ENCODE results near the gene RCN1. TPM values are rescaled to one million over a fixed set of nuclear protein-coding genes. Genes with fewer than 3 reads are reported as not detected.

Gene RCN1
- total RNA-seq, 2 donors from 2014 or later, result 88.5 to 91.6 TPM

DNA sequence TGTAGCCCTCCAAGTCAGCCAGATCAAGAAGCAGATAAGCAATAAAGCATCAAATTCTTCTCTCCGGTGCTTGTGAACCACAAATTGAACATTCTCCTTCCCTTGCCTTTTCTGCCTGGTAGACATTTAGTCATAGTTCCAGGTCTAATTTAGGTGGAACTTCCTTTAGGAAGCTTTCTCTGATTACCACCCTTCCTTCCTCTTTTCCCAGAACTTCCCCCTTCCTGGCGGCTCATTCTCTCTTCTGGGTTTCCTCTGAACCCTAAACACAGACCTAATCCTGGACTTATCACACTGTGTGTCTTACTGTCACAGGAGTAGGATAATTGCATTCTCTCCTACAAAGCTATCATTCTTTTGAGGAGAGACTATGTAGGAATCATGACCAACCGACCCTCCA is 61.9 kb downstream of the RCN1 start:
- Histone ChIP-seq H3K36me3 (no peaks in the 10 kb centered on the region), H3K27me3 (replicated peaks; ENCODE audit: insufficient read depth) (no peaks in the 10 kb centered on the region), H3K27ac (no peak overlapping the region), H3K4me1 (ENCODE audit: control insufficient read depth in 1 of 2, low read depth in 2 of 2) (no peaks in the 10 kb centered on the region), H3K4me3 (no peak overlapping the region), H3K9me3 (no peaks in the 10 kb centered on the region)
- no peak for ATAC-seq (ENCODE audit: insufficient number of reproducible peaks, low FRiP score, low read depth)
- TF ChIP-seq, protein P1, sequence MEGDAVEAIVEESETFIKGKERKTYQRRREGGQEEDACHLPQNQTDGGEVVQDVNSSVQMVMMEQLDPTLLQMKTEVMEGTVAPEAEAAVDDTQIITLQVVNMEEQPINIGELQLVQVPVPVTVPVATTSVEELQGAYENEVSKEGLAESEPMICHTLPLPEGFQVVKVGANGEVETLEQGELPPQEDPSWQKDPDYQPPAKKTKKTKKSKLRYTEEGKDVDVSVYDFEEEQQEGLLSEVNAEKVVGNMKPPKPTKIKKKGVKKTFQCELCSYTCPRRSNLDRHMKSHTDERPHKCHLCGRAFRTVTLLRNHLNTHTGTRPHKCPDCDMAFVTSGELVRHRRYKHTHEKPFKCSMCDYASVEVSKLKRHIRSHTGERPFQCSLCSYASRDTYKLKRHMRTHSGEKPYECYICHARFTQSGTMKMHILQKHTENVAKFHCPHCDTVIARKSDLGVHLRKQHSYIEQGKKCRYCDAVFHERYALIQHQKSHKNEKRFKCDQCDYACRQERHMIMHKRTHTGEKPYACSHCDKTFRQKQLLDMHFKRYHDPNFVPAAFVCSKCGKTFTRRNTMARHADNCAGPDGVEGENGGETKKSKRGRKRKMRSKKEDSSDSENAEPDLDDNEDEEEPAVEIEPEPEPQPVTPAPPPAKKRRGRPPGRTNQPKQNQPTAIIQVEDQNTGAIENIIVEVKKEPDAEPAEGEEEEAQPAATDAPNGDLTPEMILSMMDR (IDR thresholded peaks at IDR 0.05), result no peak
- DNase-seq (ENCODE audit: low spot score), result no peak

DNA sequence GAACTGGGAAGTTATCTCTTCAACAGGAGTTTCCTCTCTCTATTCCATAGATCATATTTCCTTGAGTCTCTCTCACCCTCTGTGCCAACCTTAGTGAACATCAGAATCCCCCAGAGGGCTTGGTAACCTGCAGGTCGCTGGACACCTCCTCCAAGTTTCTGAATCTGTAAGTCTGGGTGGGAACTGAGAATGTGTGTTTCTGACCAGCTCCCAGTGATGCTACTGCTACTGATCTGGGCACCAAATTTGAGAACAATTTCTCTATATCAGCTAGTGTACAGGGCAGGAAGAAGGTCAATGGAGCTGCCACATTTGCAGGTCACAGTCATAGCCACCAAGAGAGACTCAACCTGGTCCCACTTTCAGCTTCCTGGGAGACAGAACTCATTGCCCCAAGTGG is 62.9 kb downstream of the RCN1 start:
- no peaks in the 10 kb centered on the region for H3K4me1 ChIP-seq (ENCODE audit: control insufficient read depth in 1 of 2, low read depth in 2 of 2)
- DNase-seq (ENCODE audit: low spot score), result no peak
- H3K36me3 ChIP-seq, result no peaks in the 10 kb centered on the region
- TF ChIP-seq, protein P1 (IDR thresholded peaks at IDR 0.05), result no peak
- H3K27me3 ChIP-seq (replicated peaks; ENCODE audit: insufficient read depth), result no peaks in the 10 kb centered on the region
- no peak overlapping the region for H3K27ac ChIP-seq
- no peaks in the 10 kb centered on the region for H3K9me3 ChIP-seq
- no peak overlapping the region for H3K4me3 ChIP-seq
- ATAC-seq (ENCODE audit: insufficient number of reproducible peaks, low FRiP score, low read depth), result no peak

DNA sequence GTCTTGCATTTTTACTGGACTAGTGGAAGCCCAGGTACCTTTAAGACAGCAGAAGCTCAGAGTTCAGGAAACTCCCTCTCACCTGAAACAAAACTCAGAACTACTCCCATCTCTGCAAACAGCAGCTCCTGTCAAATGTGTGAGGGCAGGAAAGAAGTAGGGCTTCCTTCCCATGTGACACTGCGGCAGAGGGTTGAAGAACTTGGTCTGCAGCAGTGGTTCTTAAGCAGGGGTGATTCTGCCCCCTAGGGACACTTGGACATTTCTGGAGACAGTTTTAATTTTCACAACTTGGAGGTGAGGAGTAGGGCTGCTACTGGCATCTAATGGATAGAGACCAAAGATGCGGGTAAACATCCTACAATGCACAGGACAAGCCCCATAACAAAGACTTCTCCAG is 63.4 kb downstream of the RCN1 start:
- Histone ChIP-seq H3K9me3 (no peaks in the 10 kb centered on the region), H3K4me3 (no peak overlapping the region), H3K27ac (no peak overlapping the region), H3K27me3 (replicated peaks; ENCODE audit: insufficient read depth) (no peaks in the 10 kb centered on the region), H3K4me1 (ENCODE audit: control insufficient read depth in 1 of 2, low read depth in 2 of 2) (no peaks in the 10 kb centered on the region), H3K36me3 (no peaks in the 10 kb centered on the region)
- TF ChIP-seq, protein P1 (IDR thresholded peaks at IDR 0.05), result no peak
- DNase-seq (ENCODE audit: low spot score) (no peak), ATAC-seq (ENCODE audit: insufficient number of reproducible peaks, low FRiP score, low read depth) (no peak)

Measured in thoracic aorta (tissue), 2 donors.